SK-N-SH treated with all-trans-retinoic acid at 6 μM for 48 hours (cell line): Measurements from ENCODE around the gene NCSTN.

ENCODE experiments used
- ATAC-seq: fragments of 200-7000 bp; cut with Tn5 transposase; 3 replicates; pipeline ENCODE4 v1.9.1; 2020; ENCODE audit warnings: mild to moderate bottlenecking, moderate library complexity
- ARNTL ChIP-seq: fragments of 450-650 bp; formaldehyde crosslinking; IDR thresholded peaks from 2 replicates; pipeline ENCODE4 v1.5.0; 2020; ENCODE audit warnings: low read depth, mild to moderate bottlenecking, moderate library complexity, borderline replicate concordance
- CREB5 ChIP-seq: fragments of 250-450 bp; sonication (Bioruptor Pico); IDR thresholded peaks from 2 replicates; pipeline ENCODE4 v1.5.1; 2020; ENCODE audit warnings: low read depth, mild to moderate bottlenecking, moderate library complexity
- CSDC2 ChIP-seq: fragments of 250-450 bp; sonication (Bioruptor Pico); IDR thresholded peaks from 2 replicates; pipeline ENCODE4 v1.5.0; 2020; ENCODE audit warnings: mild to moderate bottlenecking, moderate library complexity
- ESRRG ChIP-seq: fragments of 250-450 bp; sonication (Bioruptor Pico); IDR thresholded peaks from 2 replicates; pipeline ENCODE4 v1.6.1; 2021; ENCODE audit warnings: mild to moderate bottlenecking
- GLIS3 ChIP-seq: fragments of 250-450 bp; sonication (Bioruptor Pico); IDR thresholded peaks from 2 replicates; pipeline ENCODE4 v1.5.0; 2020; ENCODE audit warnings: mild to moderate bottlenecking, moderate library complexity
- ISL1 ChIP-seq: fragments of 250-450 bp; sonication (Bioruptor Pico); IDR thresholded peaks from 2 replicates; pipeline ENCODE4 v2.1.2; 2022; ENCODE audit warnings: mild to moderate bottlenecking, moderate library complexity
- OSR1 ChIP-seq: fragments of 250-450 bp; sonication (Bioruptor Pico); IDR thresholded peaks from 2 replicates; pipeline ENCODE4 v1.8.0; 2022; ENCODE audit warnings: moderate library complexity, mild to moderate bottlenecking, inconsistent platforms
- PATZ1 ChIP-seq: fragments of 250-450 bp; sonication (Bioruptor Pico); IDR thresholded peaks from 2 replicates; pipeline ENCODE4 v1.8.0; 2020; ENCODE audit warnings: mild to moderate bottlenecking, moderate library complexity, borderline replicate concordance
- POU6F1 ChIP-seq: fragments of 250-450 bp; sonication (Bioruptor Pico); IDR thresholded peaks from 2 replicates; pipeline ENCODE4 v1.8.0; 2021; ENCODE audit warnings: low read depth, mild to moderate bottlenecking, moderate library complexity, borderline replicate concordance
- RARB ChIP-seq: fragments of 250-450 bp; sonication (Bioruptor Pico); IDR thresholded peaks from 2 replicates; pipeline ENCODE4 v1.8.0; 2021; ENCODE audit warnings: mild to moderate bottlenecking, moderate library complexity
- SNAI2 ChIP-seq: fragments of 250-450 bp; sonication (Bioruptor Pico); IDR thresholded peaks from 2 replicates; pipeline ENCODE4 v1.5.0; 2020; ENCODE audit warnings: mild to moderate bottlenecking, moderate library complexity
- TSHZ2 ChIP-seq: fragments of 250-450 bp; sonication (Bioruptor Pico); IDR thresholded peaks from 2 replicates; pipeline ENCODE4 v1.5.0; 2020; ENCODE audit warnings: mild to moderate bottlenecking, moderate library complexity
- ZC3H10 ChIP-seq: fragments of 250-450 bp; sonication (Bioruptor Pico); IDR thresholded peaks from 2 replicates; pipeline ENCODE4 v1.5.1; 2021; ENCODE audit warnings: mild to moderate bottlenecking, moderate library complexity
- ZFP3 ChIP-seq: fragments of 250-450 bp; sonication (Bioruptor Pico); IDR thresholded peaks from 2 replicates; pipeline ENCODE4 v1.5.0; 2020; ENCODE audit warnings: mild to moderate bottlenecking, moderate library complexity
- ZFP30 ChIP-seq: fragments of 450-650 bp; formaldehyde crosslinking; IDR thresholded peaks from 2 replicates; pipeline ENCODE4 v1.5.0; 2022; ENCODE audit warnings: mild to moderate bottlenecking, moderate library complexity
- ZNF565 ChIP-seq: fragments of 450-650 bp; formaldehyde crosslinking; conservative IDR thresholded peaks from 2 replicates; pipeline ENCODE4 v1.5.0; 2020; ENCODE audit warnings: low read depth, mild to moderate bottlenecking, moderate library complexity
- ZNF70 ChIP-seq: fragments of 450-650 bp; formaldehyde crosslinking; IDR thresholded peaks from 2 replicates; pipeline ENCODE4 v1.5.0; 2020; ENCODE audit warnings: mild to moderate bottlenecking, moderate library complexity
- TF ChIP-seq, protein P1 (sequence below): fragments of 250-450 bp; sonication (Bioruptor Pico); IDR thresholded peaks from 2 replicates; pipeline ENCODE4 v1.5.1; 2021; ENCODE audit warnings: mild to moderate bottlenecking, moderate library complexity

NCSTN gene

DNA sequence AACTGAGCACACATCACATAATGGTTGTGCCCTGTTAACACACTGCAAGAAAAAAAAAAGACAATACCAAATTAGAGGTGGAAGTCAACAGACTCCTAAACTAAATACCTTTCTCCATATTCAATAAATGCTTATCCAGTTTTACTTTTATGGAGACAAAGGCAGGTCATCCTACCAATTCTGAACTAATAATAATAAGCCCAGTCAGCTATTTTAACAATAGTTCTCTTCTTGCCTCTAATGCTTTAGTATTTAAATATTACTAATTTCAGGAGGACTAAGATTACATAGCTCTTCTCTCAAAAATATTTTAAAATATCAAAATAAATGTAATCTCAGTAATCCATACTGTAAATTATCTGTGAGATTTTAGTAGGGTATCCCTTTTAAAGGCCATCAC, 10.7 kb upstream of the NCSTN start:
- ATAC-seq = no peak
- TF ChIP-seq ZFP30 (CRISPR knock-in tag) (no peak), CREB5 (CRISPR knock-in tag) (no peak), ZC3H10 (CRISPR knock-in tag) (no peak), SNAI2 (CRISPR knock-in tag) (no peak), ARNTL (CRISPR knock-in tag) (no peak), POU6F1 (CRISPR knock-in tag) (no peak), TSHZ2 (CRISPR knock-in tag) (no peak), CSDC2 (CRISPR knock-in tag) (no peak), ZNF565 (CRISPR knock-in tag) (no peak), ESRRG (CRISPR knock-in tag) (no peak), ZNF70 (CRISPR knock-in tag) (no peak)
- TF ChIP-seq, protein P1, sequence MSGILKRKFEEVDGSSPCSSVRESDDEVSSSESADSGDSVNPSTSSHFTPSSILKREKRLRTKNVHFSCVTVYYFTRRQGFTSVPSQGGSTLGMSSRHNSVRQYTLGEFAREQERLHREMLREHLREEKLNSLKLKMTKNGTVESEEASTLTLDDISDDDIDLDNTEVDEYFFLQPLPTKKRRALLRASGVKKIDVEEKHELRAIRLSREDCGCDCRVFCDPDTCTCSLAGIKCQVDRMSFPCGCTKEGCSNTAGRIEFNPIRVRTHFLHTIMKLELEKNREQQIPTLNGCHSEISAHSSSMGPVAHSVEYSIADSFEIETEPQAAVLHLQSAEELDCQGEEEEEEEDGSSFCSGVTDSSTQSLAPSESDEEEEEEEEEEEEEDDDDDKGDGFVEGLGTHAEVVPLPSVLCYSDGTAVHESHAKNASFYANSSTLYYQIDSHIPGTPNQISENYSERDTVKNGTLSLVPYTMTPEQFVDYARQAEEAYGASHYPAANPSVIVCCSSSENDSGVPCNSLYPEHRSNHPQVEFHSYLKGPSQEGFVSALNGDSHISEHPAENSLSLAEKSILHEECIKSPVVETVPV (CRISPR knock-in tag) = no peak

DNA sequence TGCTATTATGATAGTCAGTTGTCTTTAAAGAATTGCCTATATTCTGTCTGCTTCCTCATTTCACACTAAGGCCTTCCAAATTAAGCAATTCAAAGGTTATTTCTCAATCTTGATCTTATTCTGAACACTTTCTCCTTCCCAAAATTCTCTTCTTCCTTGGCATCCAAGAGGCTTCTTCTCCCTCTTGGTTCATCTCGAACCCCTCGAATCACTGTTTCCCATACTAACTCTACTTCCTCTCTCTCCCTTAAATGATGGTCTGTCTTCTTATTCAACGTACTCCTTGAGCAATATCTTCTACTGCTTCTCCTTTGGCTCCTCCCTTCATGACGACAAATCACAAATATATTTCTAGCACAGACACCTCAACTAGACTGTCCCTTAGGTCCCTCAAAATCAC, 4.6 kb upstream of the NCSTN start:
- TF ChIP-seq ISL1 = no peak
- TF ChIP-seq GLIS3 = no peak
- no peak for ATAC-seq

DNA sequence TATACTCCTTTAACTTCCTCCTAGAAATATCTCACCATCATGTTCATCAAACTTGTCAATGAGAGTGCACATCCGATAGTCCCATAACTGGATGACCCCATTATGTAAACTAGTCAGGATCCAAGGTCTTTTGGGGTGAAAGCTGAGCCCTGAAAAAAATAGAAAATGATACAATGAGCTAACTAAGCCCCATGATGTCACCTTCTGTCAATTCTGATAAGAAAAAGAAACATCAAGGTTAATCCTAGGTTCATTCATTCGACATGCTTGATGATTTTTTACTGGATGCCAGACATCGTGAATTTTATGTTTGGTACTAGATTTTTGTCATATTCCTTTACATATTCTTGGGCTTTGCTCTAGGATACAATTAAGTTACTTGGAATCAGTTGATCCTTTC, 3.0 kb upstream of the NCSTN start:
- TF ChIP-seq, protein P1 (CRISPR knock-in tag) = no peak
- no peak for TF ChIP-seq PATZ1
- no peak for TF ChIP-seq ZFP30 (CRISPR knock-in tag)
- TF ChIP-seq OSR1 (CRISPR knock-in tag) = no peak
- TF ChIP-seq ZFP3 = no peak
- no peak for TF ChIP-seq POU6F1 (CRISPR knock-in tag)
- no peak for TF ChIP-seq GLIS3
- TF ChIP-seq ZNF70 (CRISPR knock-in tag) = no peak
- no peak for TF ChIP-seq ARNTL (CRISPR knock-in tag)
- no peak for TF ChIP-seq RARB
- no peak for TF ChIP-seq ISL1
- ATAC-seq = no peak
